Measurements from ENCODE around the gene ZBTB7A. TPM values are rescaled to one million over a fixed set of nuclear protein-coding genes. Genes with fewer than 3 reads are reported as not detected.

ZBTB7A gene
- total and polyA plus RNA-seq, 2 of the 4 experiments (the other 2 are of a cell fraction): 3.2 to 10.3 TPM

- POLR2A ChIA-PET (ENCODE audit: unreplicated experiment): no interaction called here
- intact Hi-C loops (cut with micrococcal nuclease): no loop called here
Observed at GRCh38 chr19:4075373-4075772, 8.7 kb upstream of the ZBTB7A start.

More at GRCh38 chr19:4075373-4075772, 8.7 kb upstream of the ZBTB7A start:
- H3K56ac ChIP-seq (ENCODE audit: extremely low read depth, insufficient read depth, low read length): no peak overlapping the region
- CTCF ChIA-PET: no interaction called here
- H3K27me3 ChIP-seq (ENCODE audit: control insufficient read depth, insufficient read depth, low read length): no peaks in the 10 kb centered on the region
- 67% methylated on average over 1 of the region's 9 CpGs; no CpG with 5 or more reads in 1 of the 2 experiments for WGBS, 2 experiments (ENCODE audit: extremely low coverage in 2 of 2, insufficient read length in 1 of 2)
- H4K5ac ChIP-seq (ENCODE audit: low read depth, low read length): no peak overlapping the region
- DNase-seq (no peak), ATAC-seq (ENCODE audit: low read depth) (no peak)
- H3K79me1 ChIP-seq (ENCODE audit: low read depth in 1 of 2, low read length in 2 of 2): no peaks in the 10 kb centered on the region
- H4K20me1 ChIP-seq (ENCODE audit: insufficient read depth, low read length): no peaks in the 10 kb centered on the region
- H2AFZ ChIP-seq (replicated peaks; ENCODE audit: low read length, poor library complexity): no peak overlapping the region
- no peak overlapping the region for H2AK9ac ChIP-seq (replicated peaks; ENCODE audit: low read depth, low read length, poor library complexity)
- no peak overlapping the region for H2BK5ac ChIP-seq (ENCODE audit: low read depth, low read length, poor library complexity, severe bottlenecking)
- H3K36me3 ChIP-seq (ENCODE audit: control insufficient read depth, insufficient read depth, low read length): no peaks in the 10 kb centered on the region
- H3K23ac ChIP-seq (ENCODE audit: low read depth, low read length): no peak overlapping the region
- H3K4me1 ChIP-seq (ENCODE audit: control insufficient read depth, insufficient read depth, low read length): peaks cover 6% of the 10 kb centered on the region
- in situ Hi-C loops (cut with MboI; ENCODE audit: low sequenced_read_pairs): no loop called here
- no peak overlapping the region for H2BK120ac ChIP-seq (ENCODE audit: low read depth, low read length)
- H3K27ac ChIP-seq (ENCODE audit: insufficient read depth, low read length): no peak overlapping the region
- no peak overlapping the region for H3K14ac ChIP-seq (replicated peaks; ENCODE audit: low read depth, low read length)
- H3K9me1 ChIP-seq (ENCODE audit: insufficient read depth, low read length): peaks cover 3% of the 10 kb centered on the region
- H2BK15ac ChIP-seq (ENCODE audit: low read depth, low read length): no peak overlapping the region
- dilution Hi-C loops (cut with HindIII; ENCODE audit: low sequenced_read_pairs, unreplicated experiment): no loop called here
- H2AK5ac ChIP-seq (ENCODE audit: low read depth, low read length): no peak overlapping the region
- H2BK20ac ChIP-seq (ENCODE audit: low read depth, low read length): no peak overlapping the region
- no peak overlapping the region for H3K4ac ChIP-seq (ENCODE audit: low read depth, low read length)
- H3K4me2 ChIP-seq (ENCODE audit: low read depth, low read length): no peak overlapping the region
- BruUV-seq (replicated peaks): no TSS peak
- no peak overlapping the region for H3K4me3 ChIP-seq (ENCODE audit: insufficient read depth, low read depth, low read length)
- H3K18ac ChIP-seq (ENCODE audit: low read depth, low read length): no peak overlapping the region
- H4K8ac ChIP-seq (ENCODE audit: low read depth in 2 of 2, low read length in 2 of 2): no peak overlapping the region
- TF ChIP-seq POLR2A (IDR thresholded peaks at IDR 0.05; ENCODE audit: low read depth, low read length) (no peak), MAFK (IDR thresholded peaks at IDR 0.05; ENCODE audit: low read depth, low read length) (no peak), NFE2L2 (IDR thresholded peaks at IDR 0.05; ENCODE audit: low read depth, low read length) (no peak), ELK1 (IDR thresholded peaks at IDR 0.05; ENCODE audit: borderline replicate concordance, low read depth, low read length) (no peak), FOS (IDR thresholded peaks at IDR 0.05; ENCODE audit: low read depth, low read length) (no peak), MAZ (IDR thresholded peaks at IDR 0.05; ENCODE audit: borderline replicate concordance, low read depth, low read length) (no peak), BHLHE40 (IDR thresholded peaks at IDR 0.05; ENCODE audit: low read depth, low read length) (no peak), RFX5 (IDR thresholded peaks at IDR 0.05; ENCODE audit: low read depth, low read length) (no peak), CEBPB (IDR thresholded peaks at IDR 0.05; ENCODE audit: low read depth, low read length) (no peak), SMC3 (IDR thresholded peaks at IDR 0.05; ENCODE audit: low read depth, low read length) (no peak), RCOR1 (IDR thresholded peaks at IDR 0.05; ENCODE audit: insufficient replicate concordance, low read length) (no peak), USF2 (IDR thresholded peaks at IDR 0.05; ENCODE audit: low read depth, low read length) (no peak), MXI1 (IDR thresholded peaks at IDR 0.05; ENCODE audit: borderline replicate concordance, low read depth, low read length) (no peak), RAD21 (IDR thresholded peaks at IDR 0.05; ENCODE audit: low read length) (no peak), CHD1 (IDR thresholded peaks at IDR 0.05; ENCODE audit: low read depth, low read length) (no peak)
- H4K91ac ChIP-seq (ENCODE audit: insufficient read depth, low read depth, low read length): no peak overlapping the region
- no peaks in the 10 kb centered on the region for H3K9me3 ChIP-seq (ENCODE audit: control insufficient read depth, insufficient read depth, low read length)
- no peak overlapping the region for H3K9ac ChIP-seq (ENCODE audit: low read depth, low read length)
